HG02610 (cell line): ENCODE data around the gene CATSPERB.
"Not testable (repeated sequence)": the region's sequence is repeated elsewhere in the genome, so short reads cannot be mapped to it uniquely, and the experiment has no call there.

ENCODE experiments used
- ATAC-seq: cut with Tn5 transposase; IDR thresholded peaks from one replicate; pipeline ENCODE4 v1.9.1; 2021; ENCODE audit warnings: mild to moderate bottlenecking, moderate library complexity; ENCODE audit not compliant: unreplicated experiment

The CATSPERB gene

GRCh38 chr14:91732859-91733477 is 1.1 kb upstream of the CATSPERB start:
- ATAC-seq, result no peak

- no peak for ATAC-seq
Measured at GRCh38 chr14:91732439-91732838, 553 bp upstream of the CATSPERB start.

GRCh38 chr14:91731018-91731417 is 868 bp downstream of the CATSPERB start:
- no peak for ATAC-seq

GRCh38 chr14:91729756-91730155 is 2.1 kb downstream of the CATSPERB start:
- ATAC-seq, result no peak

GRCh38 chr14:91728616-91729183 is 3.2 kb downstream of the CATSPERB start:
- no peak for ATAC-seq

GRCh38 chr14:91727121-91727520 is 4.8 kb downstream of the CATSPERB start:
- no peak for ATAC-seq

- no peak for ATAC-seq
Measured at GRCh38 chr14:91723501-91723900, 8.4 kb downstream of the CATSPERB start.

GRCh38 chr14:91722386-91722785 is 9.5 kb downstream of the CATSPERB start:
- no peak for ATAC-seq

GRCh38 chr14:91719839-91720238 is 12.0 kb downstream of the CATSPERB start:
- ATAC-seq, result no peak

- ATAC-seq, result no peak
Measured at GRCh38 chr14:91716999-91717398, 14.9 kb downstream of the CATSPERB start.

- ATAC-seq, result no peak
Measured at GRCh38 chr14:91714805-91715204, 17.1 kb downstream of the CATSPERB start.

- no peak for ATAC-seq
Measured at GRCh38 chr14:91708795-91709194, 23.1 kb downstream of the CATSPERB start.

GRCh38 chr14:91706996-91707395 is 24.9 kb downstream of the CATSPERB start:
- ATAC-seq, result no peak

- no peak for ATAC-seq
Measured at GRCh38 chr14:91694643-91695042, 37.2 kb downstream of the CATSPERB start.

GRCh38 chr14:91693346-91693745 is 38.5 kb downstream of the CATSPERB start:
- no peak for ATAC-seq

GRCh38 chr14:91692075-91692474 is 39.8 kb downstream of the CATSPERB start:
- ATAC-seq, result no peak

GRCh38 chr14:91689608-91690007 is 42.3 kb downstream of the CATSPERB start:
- ATAC-seq, result no peak

- ATAC-seq, result not testable (repeated sequence)
Measured at GRCh38 chr14:91687436-91687835, 44.5 kb downstream of the CATSPERB start.

GRCh38 chr14:91685600-91685999 is 46.3 kb downstream of the CATSPERB start:
- no peak for ATAC-seq

- ATAC-seq, result no peak
Measured at GRCh38 chr14:91681893-91682563, 49.9 kb downstream of the CATSPERB start.

GRCh38 chr14:91681118-91681517 is 50.8 kb downstream of the CATSPERB start:
- ATAC-seq, result no peak

GRCh38 chr14:91679273-91679672 is 52.6 kb downstream of the CATSPERB start:
- ATAC-seq, result no peak
